Neural cell (in vitro differentiated cells): Measurements from ENCODE around the gene BICC1. TPM values are rescaled to one million over a fixed set of nuclear protein-coding genes. Genes with fewer than 3 reads are reported as not detected.

Source experiments
- H2AFZ ChIP-seq: fragments of 200-600, 300-800 bp; sonication (generic), shearing (Covaris generic); 2 replicates; pipeline ENCODE4 v1.6.0; 2014; ENCODE audit warnings: low read depth, mild to moderate bottlenecking, antibody characterized with exemption, low read length, moderate library complexity
- H3F3A ChIP-seq: fragments of 200-600 bp; shearing (Covaris generic); 2 replicates; pipeline ENCODE4 v1.6.1; 2016; ENCODE audit warnings: mild to moderate bottlenecking, moderate library complexity, mixed read lengths, antibody characterized with exemption, low read length; ENCODE audit not compliant: insufficient read depth, poor library complexity, severe bottlenecking
- H3K27ac ChIP-seq: fragments of 200-600, 300-800 bp; sonication (generic), shearing (Covaris generic); 2 replicates; pipeline ENCODE4 v1.5.1; 2014; ENCODE audit warnings: mild to moderate bottlenecking, low read length, moderate library complexity
- H3K27me3 ChIP-seq: fragments of 300-800, 200-600 bp; sonication (generic), shearing (Covaris generic); 2 replicates; pipeline ENCODE4 v1.6.0; 2014; ENCODE audit warnings: mild to moderate bottlenecking, low read depth, low read length, moderate library complexity; ENCODE audit not compliant: insufficient read depth
- H3K36me3 ChIP-seq: fragments of 300-800, 200-600 bp; sonication (generic), shearing (Covaris generic); 2 replicates; pipeline ENCODE4 v1.5.1; 2014; ENCODE audit warnings: mild to moderate bottlenecking, antibody characterized with exemption, low read length, moderate library complexity; ENCODE audit not compliant: insufficient read depth
- H3K4me2 ChIP-seq: fragments of 300-800, 200-600 bp; sonication (generic), shearing (Covaris generic); 2 replicates; pipeline ENCODE4 v1.6.0; 2014; ENCODE audit warnings: mild to moderate bottlenecking, low read length
- H3K4me3 ChIP-seq: fragments of 300-800, 200-600 bp; sonication (generic), shearing (Covaris generic); 2 replicates; pipeline ENCODE4 v1.5.1; 2014; ENCODE audit warnings: mild to moderate bottlenecking, low read length, moderate library complexity
- H3K79me2 ChIP-seq: fragments of 200-600 bp; shearing (Covaris generic); replicated peaks from 2 replicates; pipeline ENCODE4 v1.6.0; 2014; ENCODE audit warnings: mild to moderate bottlenecking, low read length, moderate library complexity; ENCODE audit not compliant: insufficient read depth
- H3K9ac ChIP-seq: fragments of 300-800, 200-600 bp; sonication (generic), shearing (Covaris generic); 2 replicates; pipeline ENCODE4 v1.6.1; 2016; ENCODE audit warnings: mild to moderate bottlenecking, low read length, mixed read lengths
- H3K9me2 ChIP-seq: fragments of 200-600 bp; shearing (Covaris generic); 2 replicates; pipeline ENCODE4 v1.6.1; 2016; ENCODE audit warnings: mild to moderate bottlenecking, low read length, mixed read lengths; ENCODE audit not compliant: insufficient read depth
- H3K9me3 ChIP-seq: fragments of 200-600, 300-800 bp; sonication (generic), shearing (Covaris generic); 2 replicates; pipeline ENCODE4 v1.6.1; 2016; ENCODE audit warnings: mild to moderate bottlenecking, mixed run types, low read length, moderate library complexity, mixed read lengths
- H4K20me1 ChIP-seq: fragments of 200-600 bp; shearing (Covaris generic); 2 replicates; pipeline ENCODE4 v1.6.1; 2016; ENCODE audit warnings: mild to moderate bottlenecking, mixed run types; ENCODE audit not compliant: insufficient read depth
- EP300 ChIP-seq: fragments of 450-650 bp; conservative IDR thresholded peaks from 2 replicates; pipeline ENCODE4 v1.6.1; 2014; ENCODE audit warnings: antibody characterized with exemption, mild to moderate bottlenecking, moderate library complexity; ENCODE audit not compliant: poor library complexity, severe bottlenecking
- EZH2 ChIP-seq: fragments of 200-600, 300-800 bp; shearing (Covaris generic), sonication (generic); IDR thresholded peaks from 2 replicates; pipeline ENCODE4 v1.6.1; 2014; ENCODE audit warnings: antibody characterized with exemption, low read length, borderline replicate concordance, mild to moderate bottlenecking; ENCODE audit not compliant: insufficient read depth, poor library complexity, severe bottlenecking
- MXI1 ChIP-seq: fragments of 450-650 bp; conservative IDR thresholded peaks from 2 replicates; pipeline ENCODE4 v1.6.1; 2014; ENCODE audit warnings: antibody characterized with exemption, mild to moderate bottlenecking; ENCODE audit not compliant: poor library complexity, severe bottlenecking
- POLR2AphosphoS5 ChIP-seq: IDR thresholded peaks from 2 replicates; pipeline ENCODE4 v1.6.1; 2012
- RAD21 ChIP-seq: fragments of 450-650 bp; conservative IDR thresholded peaks from 2 replicates; pipeline ENCODE4 v1.6.1; 2014; ENCODE audit warnings: antibody characterized with exemption, mild to moderate bottlenecking, moderate library complexity
- REST ChIP-seq: IDR thresholded peaks from 2 replicates; pipeline ENCODE4 v1.6.1; 2012; ENCODE audit warnings: borderline replicate concordance
- SMC3 ChIP-seq: fragments of 450-650 bp; conservative IDR thresholded peaks from 2 replicates; pipeline ENCODE4 v1.6.1; 2014; ENCODE audit warnings: antibody characterized with exemption, mild to moderate bottlenecking, moderate library complexity; ENCODE audit not compliant: poor library complexity
- TAF1 ChIP-seq: IDR thresholded peaks from 2 replicates; pipeline ENCODE4 v1.6.1; 2012; ENCODE audit warnings: low read depth
- polyA plus RNA-seq: library from polyadenylated mRNA; depleted of rRNA; stranded (reverse); fragments of >200 nt; gene quantifications from 2 replicates; pipeline ENCODE4 v1.2.3, GENCODE V29; 2014
- TF ChIP-seq, protein P1 (sequence below): fragments of 450-650 bp; IDR thresholded peaks from 2 replicates; pipeline ENCODE4 v1.5.1; 2014; ENCODE audit warnings: antibody characterized with exemption, mild to moderate bottlenecking, moderate library complexity; ENCODE audit not compliant: poor library complexity, severe bottlenecking

BICC1 gene
- polyA plus RNA-seq, 1 donor from 2014 or later: 7.6 TPM

DNA sequence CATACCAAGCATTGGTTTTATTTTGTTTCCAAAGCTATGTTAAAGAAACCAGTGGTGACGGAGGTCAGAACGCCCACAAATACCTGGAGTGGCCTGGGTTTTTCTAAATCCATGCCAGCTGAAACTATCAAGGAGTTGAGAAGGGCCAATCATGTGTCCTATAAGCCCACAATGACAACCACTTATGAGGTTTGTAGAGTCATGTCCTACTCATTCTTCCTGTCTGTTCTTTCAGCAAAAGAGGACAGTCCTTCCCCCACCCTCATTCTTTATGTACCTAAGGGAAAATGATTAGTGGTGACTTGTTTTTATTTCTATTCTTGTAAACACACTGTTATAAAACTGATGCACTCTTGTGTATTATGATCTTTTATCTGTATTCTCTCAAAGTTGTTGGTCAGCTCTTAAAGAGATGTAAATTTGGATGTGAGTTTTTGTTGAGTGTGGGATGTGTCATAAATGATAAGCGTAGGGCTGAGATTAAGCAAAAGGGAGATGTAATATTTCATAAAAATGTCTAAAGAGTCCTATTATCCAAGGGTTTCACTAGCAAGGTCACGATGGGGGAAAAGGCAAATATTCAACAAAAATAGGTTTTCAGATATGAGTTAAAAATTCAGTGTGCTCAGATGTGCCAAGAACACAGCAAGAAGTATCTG lies 294.4 kb downstream of the BICC1 start:
- Histone ChIP-seq H3K79me2 (no peaks in the 10 kb centered on the region), H3K9me2 (no peaks in the 10 kb centered on the region), H3K27ac (no peak overlapping the region), H4K20me1 (no peaks in the 10 kb centered on the region), H3K27me3 (no peaks in the 10 kb centered on the region), H3K4me2 (no peak overlapping the region), H3K9ac (no peak overlapping the region), H2AFZ (no peak overlapping the region), H3F3A (no peaks in the 10 kb centered on the region), H3K4me3 (no peak overlapping the region), H3K9me3 (no peaks in the 10 kb centered on the region), H3K36me3 (peaks cover 2% of the 10 kb centered on the region)
- TF ChIP-seq MXI1 (no peak), TAF1 (no peak), POLR2AphosphoS5 (no peak), EP300 (no peak), EZH2 (no peak), SMC3 (no peak), RAD21 (no peak), REST (no peak)
- TF ChIP-seq, protein P1, sequence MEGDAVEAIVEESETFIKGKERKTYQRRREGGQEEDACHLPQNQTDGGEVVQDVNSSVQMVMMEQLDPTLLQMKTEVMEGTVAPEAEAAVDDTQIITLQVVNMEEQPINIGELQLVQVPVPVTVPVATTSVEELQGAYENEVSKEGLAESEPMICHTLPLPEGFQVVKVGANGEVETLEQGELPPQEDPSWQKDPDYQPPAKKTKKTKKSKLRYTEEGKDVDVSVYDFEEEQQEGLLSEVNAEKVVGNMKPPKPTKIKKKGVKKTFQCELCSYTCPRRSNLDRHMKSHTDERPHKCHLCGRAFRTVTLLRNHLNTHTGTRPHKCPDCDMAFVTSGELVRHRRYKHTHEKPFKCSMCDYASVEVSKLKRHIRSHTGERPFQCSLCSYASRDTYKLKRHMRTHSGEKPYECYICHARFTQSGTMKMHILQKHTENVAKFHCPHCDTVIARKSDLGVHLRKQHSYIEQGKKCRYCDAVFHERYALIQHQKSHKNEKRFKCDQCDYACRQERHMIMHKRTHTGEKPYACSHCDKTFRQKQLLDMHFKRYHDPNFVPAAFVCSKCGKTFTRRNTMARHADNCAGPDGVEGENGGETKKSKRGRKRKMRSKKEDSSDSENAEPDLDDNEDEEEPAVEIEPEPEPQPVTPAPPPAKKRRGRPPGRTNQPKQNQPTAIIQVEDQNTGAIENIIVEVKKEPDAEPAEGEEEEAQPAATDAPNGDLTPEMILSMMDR: no peak

DNA sequence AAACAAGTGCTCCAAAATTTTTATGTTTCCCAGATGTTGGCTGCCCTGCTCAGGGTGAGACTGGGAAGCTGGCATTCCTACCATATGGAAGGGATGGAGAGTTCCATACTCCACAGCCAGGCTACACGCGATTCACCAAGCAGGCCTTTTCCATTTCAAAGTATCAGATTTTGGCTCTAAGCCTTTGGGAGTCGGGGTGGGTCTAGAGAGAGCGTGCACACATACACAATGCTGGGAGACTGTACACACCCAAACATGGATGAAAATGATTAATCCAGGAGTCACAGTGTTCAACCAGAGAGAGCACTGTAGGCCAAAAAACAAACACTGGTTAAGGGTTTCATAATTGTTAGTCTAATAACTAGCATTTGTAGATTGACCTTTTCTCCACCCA lies 295.0 kb downstream of the BICC1 start:
- no peak overlapping the region for H3K4me3 ChIP-seq
- no peaks in the 10 kb centered on the region for H3K36me3 ChIP-seq
- no peaks in the 10 kb centered on the region for H3F3A ChIP-seq
- H3K79me2 ChIP-seq: no peaks in the 10 kb centered on the region
- no peak overlapping the region for H3K9ac ChIP-seq
- no peak overlapping the region for H3K27ac ChIP-seq
- no peaks in the 10 kb centered on the region for H4K20me1 ChIP-seq
- H3K9me3 ChIP-seq: no peaks in the 10 kb centered on the region
- no peaks in the 10 kb centered on the region for H3K9me2 ChIP-seq
- no peak overlapping the region for H2AFZ ChIP-seq
- H3K27me3 ChIP-seq: no peaks in the 10 kb centered on the region
- TF ChIP-seq EP300 (no peak), SMC3 (no peak), MXI1 (no peak), REST (no peak), EZH2 (no peak), TAF1 (no peak), POLR2AphosphoS5 (no peak), RAD21 (no peak)
- TF ChIP-seq, protein P1: no peak
- no peak overlapping the region for H3K4me2 ChIP-seq
